Thyroid gland (tissue), 4 donors: Measurements from ENCODE around the gene P2RY8. TPM values are rescaled to one million over a fixed set of nuclear protein-coding genes. Genes with fewer than 3 reads are reported as not detected.

ENCODE experiments used
- DNase-seq, 2 donors: peaks; one replicate each; pipeline ENCODE4 v3.0.0-alpha.2; 2019
- H3K27ac ChIP-seq, 3 donors: fragments of 200-600 bp; sonication (generic); 1 replicate in 2 of 3; 2 replicates in 1 of 3; pipeline ENCODE4 v1.5.1; 2016 to 2019; ENCODE audit warnings: mild to moderate bottlenecking in 1 of 3, moderate library complexity in 1 of 3
- H3K27me3 ChIP-seq: fragments of 200-600 bp; sonication (generic); one replicate; pipeline ENCODE4 v1.5.1; 2019
- H3K36me3 ChIP-seq, 2 donors: fragments of 200-600 bp; sonication (generic); one replicate each; pipeline ENCODE4 v1.5.1; 2016 to 2019
- H3K4me1 ChIP-seq, 2 donors: fragments of 200-600 bp; sonication (generic); one replicate each; pipeline ENCODE4 v1.5.1; 2017 to 2019
- H3K4me3 ChIP-seq, 3 donors: fragments of 200-600 bp; sonication (generic); replicated peaks in 1 of 3; 1 replicate in 2 of 3; 2 replicates in 1 of 3; pipeline ENCODE4 v1.5.1; 2016; ENCODE audit warnings: mild to moderate bottlenecking in 1 of 3
- H3K9me3 ChIP-seq: fragments of 200-600 bp; sonication (generic); one replicate; pipeline ENCODE4 v1.5.1; 2017
- POLR2A ChIP-seq, 2 donors: fragments of 450-650 bp; IDR thresholded peaks; one replicate each; pipeline ENCODE4 v1.6.1; 2017; ENCODE audit warnings: antibody characterized with exemption in 2 of 2, mild to moderate bottlenecking in 2 of 2, moderate library complexity in 1 of 2
- WGBS, 2 donors: methylation state at CpG; one replicate each; pipeline ENCODE4 v1.1.5; 2017; 5-methylcytosine and 5-hydroxymethylcytosine counted together
- intact Hi-C: fragments of 100-400 bp; cut with DNase I; formaldehyde crosslinking; loops from one replicate; pipeline ENCODE4 v1.15.1; 2023
- total RNA-seq, 4 donors: library from RNA; depleted of rRNA; stranded (reverse); fragments of >200 nt; gene quantifications; one replicate each; pipeline ENCODE4 v1.2.3, GENCODE V29; 2016
- TF ChIP-seq, protein P1 (sequence below), 6 experiments: fragments of 200-600 bp in 3 of 6; fragments of 450-650 bp in 3 of 6; sonication (generic) in 3 of 6; IDR thresholded peaks; one replicate each; pipeline ENCODE4 v1.5.1; 2016 to 2019; ENCODE audit warnings: antibody characterized with exemption in 6 of 6, mild to moderate bottlenecking in 2 of 6, inconsistent platforms in 1 of 6, moderate library complexity in 1 of 6

The P2RY8 gene
- total RNA-seq, 4 donors from 2014 or later, result 2.4 to 11.9 (median 3.0) TPM

DNA sequence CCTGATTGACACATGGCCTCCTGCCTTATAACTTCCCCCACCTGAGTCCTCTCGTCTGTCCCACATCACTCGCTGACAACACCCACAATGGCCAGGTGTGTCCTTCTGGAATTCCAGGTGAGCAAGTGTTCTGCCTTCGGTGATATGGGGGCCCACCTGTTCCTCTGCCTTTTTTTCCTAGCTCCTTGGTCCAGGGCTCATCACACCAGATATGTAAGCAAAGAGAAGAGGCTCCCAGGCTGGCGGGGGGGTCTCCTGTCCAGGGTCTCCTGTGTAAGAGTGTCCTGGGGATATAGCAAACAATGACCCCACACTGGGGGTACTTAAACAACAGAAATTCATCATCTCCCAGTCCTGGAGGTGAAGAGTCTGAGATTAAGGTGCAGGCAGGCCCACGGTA is 25.2 kb downstream of the P2RY8 start:
- Histone ChIP-seq H3K36me3 (no peaks in the 10 kb centered on the region), H3K27me3 (no peaks in the 10 kb centered on the region), H3K9me3 (no peaks in the 10 kb centered on the region), H3K4me3 (no peak overlapping the region), H3K27ac (no peak overlapping the region), H3K4me1 (no peaks in the 10 kb centered on the region)
- intact Hi-C loops, result no loop called here
- no peak for DNase-seq
- TF ChIP-seq POLR2A (IDR thresholded peaks at IDR 0.05), result no peak
- TF ChIP-seq, protein P1, sequence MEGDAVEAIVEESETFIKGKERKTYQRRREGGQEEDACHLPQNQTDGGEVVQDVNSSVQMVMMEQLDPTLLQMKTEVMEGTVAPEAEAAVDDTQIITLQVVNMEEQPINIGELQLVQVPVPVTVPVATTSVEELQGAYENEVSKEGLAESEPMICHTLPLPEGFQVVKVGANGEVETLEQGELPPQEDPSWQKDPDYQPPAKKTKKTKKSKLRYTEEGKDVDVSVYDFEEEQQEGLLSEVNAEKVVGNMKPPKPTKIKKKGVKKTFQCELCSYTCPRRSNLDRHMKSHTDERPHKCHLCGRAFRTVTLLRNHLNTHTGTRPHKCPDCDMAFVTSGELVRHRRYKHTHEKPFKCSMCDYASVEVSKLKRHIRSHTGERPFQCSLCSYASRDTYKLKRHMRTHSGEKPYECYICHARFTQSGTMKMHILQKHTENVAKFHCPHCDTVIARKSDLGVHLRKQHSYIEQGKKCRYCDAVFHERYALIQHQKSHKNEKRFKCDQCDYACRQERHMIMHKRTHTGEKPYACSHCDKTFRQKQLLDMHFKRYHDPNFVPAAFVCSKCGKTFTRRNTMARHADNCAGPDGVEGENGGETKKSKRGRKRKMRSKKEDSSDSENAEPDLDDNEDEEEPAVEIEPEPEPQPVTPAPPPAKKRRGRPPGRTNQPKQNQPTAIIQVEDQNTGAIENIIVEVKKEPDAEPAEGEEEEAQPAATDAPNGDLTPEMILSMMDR (IDR thresholded peaks at IDR 0.05), result no peak
- 86 to 91% methylated on average over 5 of the region's 5 CpGs for whole genome bisulfite sequencing, 2 donors

- WGBS, 2 donors, result 65 to 77% methylated on average over 5 of the region's 5 CpGs
- TF ChIP-seq, protein P1 (IDR thresholded peaks at IDR 0.05), result no peak
- no peak for TF ChIP-seq POLR2A (IDR thresholded peaks at IDR 0.05)
These were observed 25.8 kb downstream of the P2RY8 start for GRCh38 chrX:1511150-1511549.

GRCh38 chrX:1507511-1508463 is 29.2 kb downstream of the P2RY8 start:
- Histone ChIP-seq H3K4me3 (no peak overlapping the region), H3K27ac (no peak overlapping the region), H3K36me3 (no peaks in the 10 kb centered on the region), H3K9me3 (no peaks in the 10 kb centered on the region), H3K27me3 (no peaks in the 10 kb centered on the region), H3K4me1 (no peaks in the 10 kb centered on the region)
- intact Hi-C loops, result no loop called here
- WGBS, 2 donors, result 78 to 80% methylated on average over 33 to 37 of the region's 40 CpGs
- TF ChIP-seq, protein P1 (IDR thresholded peaks at IDR 0.05), result no peak
- TF ChIP-seq POLR2A (IDR thresholded peaks at IDR 0.05), result no peak
- no peak for DNase-seq

More at GRCh38 chrX:1511150-1511549, 25.8 kb downstream of the P2RY8 start:
- Histone ChIP-seq H3K27me3 (no peaks in the 10 kb centered on the region), H3K9me3 (no peaks in the 10 kb centered on the region), H3K4me3 (no peak overlapping the region), H3K4me1 (no peaks in the 10 kb centered on the region), H3K27ac (no peak overlapping the region), H3K36me3 (no peaks in the 10 kb centered on the region)
- no peak for DNase-seq
- intact Hi-C loops, result no loop called here

- intact Hi-C loops, result no loop called here
- Histone ChIP-seq H3K27me3 (no peaks in the 10 kb centered on the region), H3K4me3 (no peak overlapping the region), H3K27ac (no peak overlapping the region), H3K9me3 (no peaks in the 10 kb centered on the region), H3K36me3 (no peaks in the 10 kb centered on the region), H3K4me1 (no peaks in the 10 kb centered on the region)
- no peak for DNase-seq
- TF ChIP-seq, protein P1 (IDR thresholded peaks at IDR 0.05), result no peak
- TF ChIP-seq POLR2A (IDR thresholded peaks at IDR 0.05), result no peak
- 84 to 85% methylated on average over 13 to 14 of the region's 15 CpGs for WGBS, 2 donors
These were observed 30.1 kb downstream of the P2RY8 start for GRCh38 chrX:1506916-1507315.

GRCh38 chrX:1502853-1503252 is 34.1 kb downstream of the P2RY8 start:
- Histone ChIP-seq H3K4me1 (no peaks in the 10 kb centered on the region), H3K4me3 (no peak overlapping the region), H3K27me3 (no peaks in the 10 kb centered on the region), H3K27ac (peak overlapping the region in 1 of 3 donors; percentile 17), H3K9me3 (no peaks in the 10 kb centered on the region), H3K36me3 (no peaks in the 10 kb centered on the region)
- intact Hi-C loops, result no loop called here
- 87 to 89% methylated on average over 8 of the region's 8 CpGs for WGBS, 2 donors
- TF ChIP-seq, protein P1 (IDR thresholded peaks at IDR 0.05), result no peak
- no peak for TF ChIP-seq POLR2A (IDR thresholded peaks at IDR 0.05)
- no peak for DNase-seq
